Lower lobe of right lung (tissue), 2 donors: Measurements from ENCODE around the gene NET1. TPM values are rescaled to one million over a fixed set of nuclear protein-coding genes. Genes with fewer than 3 reads are reported as not detected.

ENCODE experiments used
- ATAC-seq, 2 donors: fragments of 200-7000 bp; cut with Tn5 transposase; one replicate each; pipeline ENCODE4 v1.9.1; 2020 to 2022; ENCODE audit warnings: mild to moderate bottlenecking in 2 of 2, moderate library complexity in 2 of 2
- DNase-seq: peaks from one replicate; pipeline ENCODE4 v3.0.0-alpha.2; 2020
- H3K27ac ChIP-seq: fragments of 200-600 bp; one replicate; pipeline ENCODE4 v1.8.0; 2022
- H3K27me3 ChIP-seq: fragments of 200-600 bp; one replicate; pipeline ENCODE4 v1.8.0; 2022; ENCODE audit warnings: low read depth
- H3K36me3 ChIP-seq: fragments of 200-600 bp; one replicate; pipeline ENCODE4 v1.8.0; 2022; ENCODE audit warnings: mild to moderate bottlenecking
- H3K4me1 ChIP-seq: fragments of 200-600 bp; one replicate; pipeline ENCODE4 v1.8.0; 2022
- H3K4me3 ChIP-seq: fragments of 200-600 bp; one replicate; pipeline ENCODE4 v1.8.0; 2022; ENCODE audit warnings: mild to moderate bottlenecking
- H3K9me3 ChIP-seq: fragments of 200-600 bp; one replicate; pipeline ENCODE4 v1.8.0; 2022
- intact Hi-C: fragments of 100-400 bp; cut with DNase I; formaldehyde crosslinking; loops from one replicate; pipeline ENCODE4 v1.11.0; 2022
- total RNA-seq: library from RNA; stranded (reverse); fragmentation: NEBNext Ultra II Directional; extraction: Animal tissue kit (Norgen Biotek cat#: 25700); gene quantifications from one replicate; pipeline ENCODE4 v1.2.1, GENCODE V29; 2021
- TF ChIP-seq, protein P1 (sequence below): fragments of 200-600 bp; IDR thresholded peaks from one replicate; pipeline ENCODE4 v1.8.0; 2022; ENCODE audit warnings: antibody characterized with exemption, mild to moderate bottlenecking
- donor health status: DM: no; HTN: yes; CAD: no; lungs with severe emphysema.

The NET1 gene
- total RNA-seq, 1 donor from 2014 or later: 46.7 TPM

- TF ChIP-seq, protein P1, sequence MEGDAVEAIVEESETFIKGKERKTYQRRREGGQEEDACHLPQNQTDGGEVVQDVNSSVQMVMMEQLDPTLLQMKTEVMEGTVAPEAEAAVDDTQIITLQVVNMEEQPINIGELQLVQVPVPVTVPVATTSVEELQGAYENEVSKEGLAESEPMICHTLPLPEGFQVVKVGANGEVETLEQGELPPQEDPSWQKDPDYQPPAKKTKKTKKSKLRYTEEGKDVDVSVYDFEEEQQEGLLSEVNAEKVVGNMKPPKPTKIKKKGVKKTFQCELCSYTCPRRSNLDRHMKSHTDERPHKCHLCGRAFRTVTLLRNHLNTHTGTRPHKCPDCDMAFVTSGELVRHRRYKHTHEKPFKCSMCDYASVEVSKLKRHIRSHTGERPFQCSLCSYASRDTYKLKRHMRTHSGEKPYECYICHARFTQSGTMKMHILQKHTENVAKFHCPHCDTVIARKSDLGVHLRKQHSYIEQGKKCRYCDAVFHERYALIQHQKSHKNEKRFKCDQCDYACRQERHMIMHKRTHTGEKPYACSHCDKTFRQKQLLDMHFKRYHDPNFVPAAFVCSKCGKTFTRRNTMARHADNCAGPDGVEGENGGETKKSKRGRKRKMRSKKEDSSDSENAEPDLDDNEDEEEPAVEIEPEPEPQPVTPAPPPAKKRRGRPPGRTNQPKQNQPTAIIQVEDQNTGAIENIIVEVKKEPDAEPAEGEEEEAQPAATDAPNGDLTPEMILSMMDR: no peak
- H3K27ac ChIP-seq: no peak overlapping the region
- no peak for DNase-seq
Measured at GRCh38 chr10:5496261-5497250, 84.2 kb downstream of the NET1 start.

GRCh38 chr10:5497289-5497688 is 84.9 kb downstream of the NET1 start:
- TF ChIP-seq, protein P1: no peak

More at GRCh38 chr10:5496261-5497250, 84.2 kb downstream of the NET1 start:
- no peak for ATAC-seq
- H3K9me3 ChIP-seq: no peaks in the 10 kb centered on the region
- H3K4me1 ChIP-seq: no peaks in the 10 kb centered on the region
- H3K27me3 ChIP-seq: no peaks in the 10 kb centered on the region
- no peak overlapping the region for H3K4me3 ChIP-seq
- intact Hi-C loops: no loop called here
- no peaks in the 10 kb centered on the region for H3K36me3 ChIP-seq

GRCh38 chr10:5497948-5498730 is 85.8 kb downstream of the NET1 start:
- Histone ChIP-seq H3K4me3 (no peak overlapping the region), H3K36me3 (no peaks in the 10 kb centered on the region), H3K9me3 (no peaks in the 10 kb centered on the region), H3K27ac (no peak overlapping the region), H3K27me3 (no peaks in the 10 kb centered on the region), H3K4me1 (peaks cover 15% of the 10 kb centered on the region)
- DNase-seq (no peak), ATAC-seq (no peak)
- TF ChIP-seq, protein P1: no peak
- intact Hi-C loops: no loop called here

More at GRCh38 chr10:5497289-5497688, 84.9 kb downstream of the NET1 start:
- peaks cover 7% of the 10 kb centered on the region for H3K4me1 ChIP-seq
- DNase-seq: no peak
- intact Hi-C loops: no loop called here
- no peaks in the 10 kb centered on the region for H3K9me3 ChIP-seq
- ATAC-seq: no peak
- H3K36me3 ChIP-seq: no peaks in the 10 kb centered on the region
- H3K27me3 ChIP-seq: no peaks in the 10 kb centered on the region
- H3K4me3 ChIP-seq: no peak overlapping the region
- no peak overlapping the region for H3K27ac ChIP-seq

GRCh38 chr10:5498791-5499492 is 86.6 kb downstream of the NET1 start:
- Histone ChIP-seq H3K4me1 (peaks cover 15% of the 10 kb centered on the region), H3K4me3 (no peak overlapping the region), H3K27ac (no peak overlapping the region), H3K27me3 (no peaks in the 10 kb centered on the region), H3K9me3 (no peaks in the 10 kb centered on the region), H3K36me3 (no peaks in the 10 kb centered on the region)
- TF ChIP-seq, protein P1: no peak
- DNase-seq: no peak
- intact Hi-C loops: no loop called here
- ATAC-seq: no peak

DNA sequence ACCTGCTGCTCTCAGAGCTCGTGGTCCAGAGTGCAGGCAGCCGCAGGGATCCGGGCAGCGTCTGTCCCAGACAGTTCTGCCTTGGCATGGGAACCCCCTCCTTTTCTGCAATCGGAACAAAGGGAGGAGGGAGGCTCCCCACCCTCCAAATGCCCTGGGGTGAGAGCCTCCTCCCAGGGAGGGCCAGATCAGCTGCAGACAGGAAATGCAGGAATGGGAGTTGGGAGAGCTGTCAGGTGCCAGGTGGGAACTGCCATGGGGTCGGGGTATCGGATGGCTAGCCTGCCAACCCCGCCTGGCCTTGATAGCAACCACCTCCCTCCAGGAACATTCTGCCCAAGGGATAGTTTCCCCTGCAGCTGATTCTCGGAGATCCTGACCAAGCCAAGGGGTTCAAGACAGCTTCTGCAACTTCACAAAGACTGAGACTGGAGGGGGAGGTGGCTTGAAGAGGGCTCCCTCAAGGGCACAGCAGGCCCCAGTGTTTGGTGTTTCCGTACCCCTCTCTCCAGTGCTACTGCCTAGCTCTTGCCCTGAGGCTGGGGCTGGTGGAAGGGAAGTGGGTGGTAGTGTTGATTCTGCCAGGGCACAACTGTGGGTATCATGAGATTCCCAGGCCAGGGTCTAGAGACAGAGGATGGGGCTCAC is 87.3 kb downstream of the NET1 start, which contains the start of gene CALML5:
Gene CALML5, minus strand, starts transcription at position 78 of the 648 bp plus-strand sequence. CDS start 132 bp downstream, outside the sequence.
- DNase-seq: no peak

More for the DNA sequence above, 87.3 kb downstream of the NET1 start, which contains the start of gene CALML5:
- TF ChIP-seq, protein P1: no peak
- peaks cover 21% of the 10 kb centered on the region for H3K4me1 ChIP-seq
- intact Hi-C loops: no loop called here
- no peaks in the 10 kb centered on the region for H3K27me3 ChIP-seq
- no peak for ATAC-seq
- H3K36me3 ChIP-seq: no peaks in the 10 kb centered on the region
- H3K9me3 ChIP-seq: no peaks in the 10 kb centered on the region
- H3K27ac ChIP-seq: no peak within 1 kb of the TSS
- H3K4me3 ChIP-seq: no peak within 1 kb of the TSS
